OCI-LY1 (cell line): Measurements from ENCODE around the gene CCL17.

Experiments used
- H2AFZ ChIP-seq: fragments of 200-600 bp; sonication (generic), shearing (Covaris generic); 2 replicates; pipeline ENCODE4 v1.6.0; 2014; ENCODE audit warnings: antibody characterized with exemption, mild to moderate bottlenecking, low read length
- H3F3A ChIP-seq: fragments of 200-600 bp; sonication (generic), shearing (Covaris generic); 2 replicates; pipeline ENCODE4 v1.6.0; 2014; ENCODE audit warnings: mild to moderate bottlenecking, antibody characterized with exemption, low read length, moderate library complexity; ENCODE audit not compliant: insufficient read depth
- H3K27ac ChIP-seq: fragments of 200-600 bp; sonication (generic); 2 replicates; pipeline ENCODE4 v1.5.1; 2014; ENCODE audit warnings: low read length, mixed run types, mild to moderate bottlenecking, low read depth; ENCODE audit not compliant: poor library complexity, severe bottlenecking
- H3K27me3 ChIP-seq: fragments of 200-600 bp; sonication (generic); 2 replicates; pipeline ENCODE4 v1.6.0; 2014; ENCODE audit warnings: antibody characterized with exemption, mild to moderate bottlenecking, low read length, moderate library complexity; ENCODE audit not compliant: insufficient read depth
- H3K36me3 ChIP-seq: fragments of 200-600 bp; sonication (generic); 2 replicates; pipeline ENCODE4 v1.6.1; 2014; ENCODE audit warnings: mild to moderate bottlenecking, antibody characterized with exemption, low read length, moderate library complexity, mixed read lengths; ENCODE audit not compliant: insufficient read depth
- H3K4me1 ChIP-seq: fragments of 200-600 bp; sonication (generic); 2 replicates; pipeline ENCODE4 v1.5.1; 2014; ENCODE audit warnings: mild to moderate bottlenecking, low read length, moderate library complexity; ENCODE audit not compliant: insufficient read depth, severe bottlenecking
- H3K4me2 ChIP-seq: fragments of 200-600 bp; sonication (generic), shearing (Covaris generic); 2 replicates; pipeline ENCODE4 v1.6.1; 2014; ENCODE audit warnings: low read length
- H3K4me3 ChIP-seq: fragments of 200-600 bp; sonication (generic); 2 replicates; pipeline ENCODE4 v1.5.1; 2014; ENCODE audit warnings: low read length, low read depth, mild to moderate bottlenecking, mixed read lengths; ENCODE audit not compliant: poor library complexity, severe bottlenecking
- H3K79me2 ChIP-seq: fragments of 200-600 bp; shearing (Covaris generic); 2 replicates; pipeline ENCODE4 v1.6.1; 2016; ENCODE audit warnings: mixed run types, low read length, mixed read lengths; ENCODE audit not compliant: insufficient read depth
- H3K9ac ChIP-seq: fragments of 200-600 bp; sonication (generic), shearing (Covaris generic); 2 replicates; pipeline ENCODE4 v1.6.1; 2014; ENCODE audit warnings: mild to moderate bottlenecking, low read length, mixed read lengths
- H3K9me2 ChIP-seq: fragments of 200-600 bp; sonication (generic), shearing (Covaris generic); 2 replicates; pipeline ENCODE4 v1.6.1; 2014; ENCODE audit warnings: low read depth, mild to moderate bottlenecking, low read length, mixed read lengths
- H3K9me3 ChIP-seq: fragments of 200-600 bp; shearing (Covaris generic); 2 replicates; pipeline ENCODE4 v1.6.1; 2014; ENCODE audit warnings: low read length, mixed read lengths
- H4K20me1 ChIP-seq: fragments of 200-600 bp; sonication (generic), shearing (Covaris generic); 2 replicates; pipeline ENCODE4 v1.6.0; 2016; ENCODE audit warnings: mild to moderate bottlenecking, low read length; ENCODE audit not compliant: insufficient read depth
- EZH2 ChIP-seq: fragments of 200-600 bp; sonication (generic), shearing (Covaris generic); IDR thresholded peaks from 2 replicates; pipeline ENCODE4 v1.8.0; 2017; ENCODE audit warnings: borderline replicate concordance, mixed run types, mild to moderate bottlenecking, antibody characterized with exemption, low read length, moderate library complexity, mixed read lengths
- TF ChIP-seq, protein P1 (sequence below): fragments of 200-600 bp; sonication (generic), shearing (Covaris generic); IDR thresholded peaks from 2 replicates; pipeline ENCODE4 v1.5.1; 2017; ENCODE audit warnings: mild to moderate bottlenecking, antibody characterized with exemption, low read length, moderate library complexity, mixed read lengths

The CCL17 gene

GRCh38 chr16:57383276-57384247, 21.0 kb upstream of the CCL17 start:
- H4K20me1 ChIP-seq = no peaks in the 10 kb centered on the region
- H3K4me2 ChIP-seq = no peak overlapping the region
- H3K27me3 ChIP-seq = peaks cover 13% of the 10 kb centered on the region
- H3K36me3 ChIP-seq = no peaks in the 10 kb centered on the region
- no peak overlapping the region for H3K9ac ChIP-seq
- TF ChIP-seq, protein P1, sequence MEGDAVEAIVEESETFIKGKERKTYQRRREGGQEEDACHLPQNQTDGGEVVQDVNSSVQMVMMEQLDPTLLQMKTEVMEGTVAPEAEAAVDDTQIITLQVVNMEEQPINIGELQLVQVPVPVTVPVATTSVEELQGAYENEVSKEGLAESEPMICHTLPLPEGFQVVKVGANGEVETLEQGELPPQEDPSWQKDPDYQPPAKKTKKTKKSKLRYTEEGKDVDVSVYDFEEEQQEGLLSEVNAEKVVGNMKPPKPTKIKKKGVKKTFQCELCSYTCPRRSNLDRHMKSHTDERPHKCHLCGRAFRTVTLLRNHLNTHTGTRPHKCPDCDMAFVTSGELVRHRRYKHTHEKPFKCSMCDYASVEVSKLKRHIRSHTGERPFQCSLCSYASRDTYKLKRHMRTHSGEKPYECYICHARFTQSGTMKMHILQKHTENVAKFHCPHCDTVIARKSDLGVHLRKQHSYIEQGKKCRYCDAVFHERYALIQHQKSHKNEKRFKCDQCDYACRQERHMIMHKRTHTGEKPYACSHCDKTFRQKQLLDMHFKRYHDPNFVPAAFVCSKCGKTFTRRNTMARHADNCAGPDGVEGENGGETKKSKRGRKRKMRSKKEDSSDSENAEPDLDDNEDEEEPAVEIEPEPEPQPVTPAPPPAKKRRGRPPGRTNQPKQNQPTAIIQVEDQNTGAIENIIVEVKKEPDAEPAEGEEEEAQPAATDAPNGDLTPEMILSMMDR = no peak
- no peak for TF ChIP-seq EZH2
- H3K4me1 ChIP-seq = no peaks in the 10 kb centered on the region
- no peak overlapping the region for H3K27ac ChIP-seq
- H3K9me2 ChIP-seq = no peaks in the 10 kb centered on the region
- H2AFZ ChIP-seq = no peak overlapping the region
- H3K4me3 ChIP-seq = no peak overlapping the region
- no peaks in the 10 kb centered on the region for H3K79me2 ChIP-seq
- no peaks in the 10 kb centered on the region for H3F3A ChIP-seq
- no peaks in the 10 kb centered on the region for H3K9me3 ChIP-seq

DNA sequence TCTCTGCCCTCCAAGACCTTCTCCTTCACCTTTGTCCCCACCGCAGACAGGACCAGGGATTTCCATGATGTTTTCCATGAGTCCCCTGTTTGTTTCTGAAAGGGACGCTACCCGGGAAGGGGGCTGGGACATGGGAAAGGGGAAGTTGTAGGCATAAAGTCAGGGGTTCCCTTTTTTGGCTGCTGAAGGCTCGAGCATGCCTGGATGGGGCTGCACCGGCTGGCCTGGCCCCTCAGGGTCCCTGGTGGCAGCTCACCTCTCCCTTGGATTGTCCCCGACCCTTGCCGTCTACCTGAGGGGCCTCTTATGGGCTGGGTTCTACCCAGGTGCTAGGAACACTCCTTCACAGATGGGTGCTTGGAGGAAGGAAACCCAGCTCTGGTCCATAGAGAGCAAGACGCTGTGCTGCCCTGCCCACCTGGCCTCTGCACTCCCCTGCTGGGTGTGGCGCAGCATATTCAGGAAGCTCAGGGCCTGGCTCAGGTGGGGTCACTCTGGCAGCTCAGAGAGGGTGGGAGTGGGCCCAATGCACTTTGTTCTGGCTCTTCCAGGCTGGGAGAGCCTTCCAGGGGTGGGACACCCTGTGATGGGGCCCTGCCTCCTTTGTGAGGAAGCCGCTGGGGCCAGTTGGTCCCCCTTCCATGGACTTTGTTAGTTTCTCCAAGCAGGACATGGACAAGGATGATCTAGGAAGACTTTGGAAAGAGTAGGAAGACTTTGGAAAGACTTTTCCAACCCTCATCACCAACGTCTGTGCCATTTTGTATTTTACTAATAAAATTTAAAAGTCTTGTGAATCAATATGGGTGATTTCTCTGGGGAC, 20.1 kb upstream of the CCL17 start:
- Histone ChIP-seq H3F3A (no peaks in the 10 kb centered on the region), H3K9me3 (no peaks in the 10 kb centered on the region), H3K36me3 (no peaks in the 10 kb centered on the region), H3K9ac (no peak overlapping the region), H3K79me2 (no peaks in the 10 kb centered on the region), H3K27ac (no peak overlapping the region), H2AFZ (no peak overlapping the region), H3K4me2 (no peak overlapping the region), H3K9me2 (no peaks in the 10 kb centered on the region), H3K4me1 (no peaks in the 10 kb centered on the region), H4K20me1 (no peaks in the 10 kb centered on the region), H3K4me3 (no peak overlapping the region), H3K27me3 (peaks cover 13% of the 10 kb centered on the region)
- no peak for TF ChIP-seq EZH2
- TF ChIP-seq, protein P1 = no peak

- Histone ChIP-seq H3K9ac (no peak overlapping the region), H3K4me3 (no peak overlapping the region), H4K20me1 (no peaks in the 10 kb centered on the region), H3K4me2 (no peak overlapping the region), H3K9me3 (no peaks in the 10 kb centered on the region), H2AFZ (no peak overlapping the region), H3K27me3 (peaks cover 13% of the 10 kb centered on the region), H3K27ac (no peak overlapping the region), H3K4me1 (no peaks in the 10 kb centered on the region), H3K9me2 (no peaks in the 10 kb centered on the region), H3K36me3 (no peaks in the 10 kb centered on the region), H3K79me2 (no peaks in the 10 kb centered on the region), H3F3A (no peaks in the 10 kb centered on the region)
- TF ChIP-seq, protein P1 = no peak
- TF ChIP-seq EZH2 = no peak
Observed at GRCh38 chr16:57385083-57385482, 19.5 kb upstream of the CCL17 start.
